GM12801 (cell line): ENCODE measurements around the gene CFAP221.

Source experiments
- CTCF ChIP-seq: IDR thresholded peaks from one replicate; pipeline ENCODE4 v1.5.1; 2011; ENCODE audit warnings: control low read depth; ENCODE audit not compliant: insufficient read length; ENCODE audit errors: extremely low read depth

Gene CFAP221

GRCh38 chr2:119536707-119537106 is 7.5 kb upstream of the CFAP221 start:
- no peak for TF ChIP-seq CTCF

GRCh38 chr2:119537792-119538191 is 6.5 kb upstream of the CFAP221 start:
- no peak for TF ChIP-seq CTCF

- TF ChIP-seq CTCF: no peak
These were observed 2.8 kb upstream of the CFAP221 start for GRCh38 chr2:119541476-119541875.

GRCh38 chr2:119544939-119545475 is 758 bp downstream of the CFAP221 start:
- no peak for TF ChIP-seq CTCF

- TF ChIP-seq CTCF: no peak
These were observed 1.7 kb downstream of the CFAP221 start for GRCh38 chr2:119545754-119546446.

- no peak for TF ChIP-seq CTCF
These were observed 2.2 kb downstream of the CFAP221 start for GRCh38 chr2:119546447-119546767.

GRCh38 chr2:119548516-119549120 is 4.4 kb downstream of the CFAP221 start:
- TF ChIP-seq CTCF: no peak
